T-helper 2 cell treated with Interferon-gamma antibody and Interleukin-4, amounts not matched to agents 100 ng/mL and 5 ng/mL, for 36 hours (primary cell): ENCODE measurements around the gene MCF2L. TPM values are rescaled to one million over a fixed set of nuclear protein-coding genes. Genes with fewer than 3 reads are reported as not detected.

Source experiments
- intact Hi-C: fragments of 100-400 bp; cut with micrococcal nuclease; formaldehyde crosslinking; loops from one replicate; pipeline ENCODE4 v1.15.1; 2023
- total RNA-seq: library from RNA; stranded (reverse); gene quantifications from 2 replicates; pipeline ENCODE4 v1.2.3, GENCODE V29; 2022

The MCF2L gene
- total RNA-seq, 1 donor from 2014 or later, result 0.14 TPM

- intact Hi-C loops, result no loop called here
Observed at GRCh38 chr13:113140677-113141600, 171.9 kb downstream of the MCF2L start.

- intact Hi-C loops, result no loop called here
Observed at GRCh38 chr13:113141601-113141970, 172.6 kb downstream of the MCF2L start.

GRCh38 chr13:113142876-113143275, 173.9 kb downstream of the MCF2L start:
- intact Hi-C loops, result no loop called here

- intact Hi-C loops, result no loop called here
Observed at GRCh38 chr13:113143466-113144254, 174.6 kb downstream of the MCF2L start.

- intact Hi-C loops, result no loop called here
Observed at GRCh38 chr13:113144255-113144629, 175.2 kb downstream of the MCF2L start.

- intact Hi-C loops, result no loop called here
Observed at GRCh38 chr13:113145496-113145895, 176.5 kb downstream of the MCF2L start.

- intact Hi-C loops, result no loop called here
Observed at GRCh38 chr13:113145911-113146598, 177.0 kb downstream of the MCF2L start.

- intact Hi-C loops, result no loop called here
Observed at GRCh38 chr13:113146750-113147149, 177.7 kb downstream of the MCF2L start.

GRCh38 chr13:113147206-113147605, 178.2 kb downstream of the MCF2L start:
- intact Hi-C loops, result no loop called here

- intact Hi-C loops, result no loop called here
Observed at GRCh38 chr13:113148407-113148806, 179.4 kb downstream of the MCF2L start.

GRCh38 chr13:113148940-113149503, 180.0 kb downstream of the MCF2L start:
- intact Hi-C loops, result no loop called here

Other genes starting within 250 kb of the MCF2L start
- gene F7, start 136.6 kb downstream of the MCF2L start, total RNA-seq, result not detected in 2 replicates
- not detected in 2 replicates for gene F10, start 153.6 kb downstream of the MCF2L start, total RNA-seq
- gene PROZ, start 189.4 kb downstream of the MCF2L start, total RNA-seq, result 0.18 and 0.20 TPM in 2 replicates
- 69.0 and 74.1 TPM in 2 replicates for gene PCID2, start 239.5 kb downstream of the MCF2L start, total RNA-seq
- 97.6 and 99.4 TPM in 2 replicates for gene CUL4A, start 240.4 kb downstream of the MCF2L start, total RNA-seq